Nephron progenitor cell (in vitro differentiated cells): ENCODE measurements around the gene DHX38.

Source experiments
- DNase-seq: peaks from one replicate; pipeline ENCODE4 v3.0.0; 2021
- H3K27ac Mint-ChIP-seq: 2 replicates; pipeline ENCODE4 v1.8.0; 2021; ENCODE audit warnings: mild to moderate bottlenecking, moderate library complexity, mixed read lengths
- H3K27me3 Mint-ChIP-seq: 2 replicates; pipeline ENCODE4 v1.8.0; 2021; ENCODE audit warnings: mild to moderate bottlenecking, low read depth, mixed read lengths; ENCODE audit not compliant: poor library complexity
- H3K36me3 Mint-ChIP-seq: 2 replicates; pipeline ENCODE4 v1.8.0; 2021; ENCODE audit warnings: low read depth, mixed read lengths
- H3K4me1 Mint-ChIP-seq: 2 replicates; pipeline ENCODE4 v1.8.0; 2021; ENCODE audit warnings: mixed read lengths
- H3K4me3 Mint-ChIP-seq: 2 replicates; pipeline ENCODE4 v1.8.0; 2021; ENCODE audit warnings: mild to moderate bottlenecking, moderate library complexity, mixed read lengths
- H3K9me3 Mint-ChIP-seq: 2 replicates; pipeline ENCODE4 v1.8.0; 2021; ENCODE audit warnings: mild to moderate bottlenecking, moderate library complexity, mixed read lengths
- TF ChIP-seq, protein P1 (sequence below): fragments of 200-600 bp; sonication (generic); IDR thresholded peaks from 2 replicates; pipeline ENCODE4 v1.5.0; 2021; ENCODE audit warnings: antibody characterized with exemption

The DHX38 gene

DNA sequence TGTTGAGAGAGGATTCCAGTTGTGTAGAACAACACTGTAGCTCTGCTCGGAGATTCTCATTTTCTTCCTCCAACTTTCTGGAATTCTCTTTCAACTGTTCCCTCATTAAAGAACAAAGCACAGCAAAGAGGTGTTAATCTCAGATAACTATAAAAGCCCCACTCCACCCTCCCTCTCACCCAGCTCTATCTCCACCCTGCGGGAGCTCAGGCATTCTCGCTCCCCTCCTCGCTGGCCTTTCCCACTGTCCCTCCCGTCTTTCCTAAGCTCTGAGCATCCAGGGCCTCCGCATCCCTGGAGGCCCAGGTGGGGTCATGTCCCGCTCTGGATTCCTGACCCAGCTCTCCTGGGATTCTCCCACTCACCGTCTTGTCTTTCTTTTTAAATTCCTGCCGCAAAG, 35.1 kb downstream of the DHX38 start:
- Mint-ChIP-seq H3K4me1 (peaks cover 40% of the 10 kb centered on the region), H3K36me3 (peaks cover 10% of the 10 kb centered on the region), H3K9me3 (no peaks in the 10 kb centered on the region), H3K4me3 (no peak overlapping the region), H3K27me3 (peaks cover 9% of the 10 kb centered on the region), H3K27ac (no peak overlapping the region)
- no peak for DNase-seq
- TF ChIP-seq, protein P1, sequence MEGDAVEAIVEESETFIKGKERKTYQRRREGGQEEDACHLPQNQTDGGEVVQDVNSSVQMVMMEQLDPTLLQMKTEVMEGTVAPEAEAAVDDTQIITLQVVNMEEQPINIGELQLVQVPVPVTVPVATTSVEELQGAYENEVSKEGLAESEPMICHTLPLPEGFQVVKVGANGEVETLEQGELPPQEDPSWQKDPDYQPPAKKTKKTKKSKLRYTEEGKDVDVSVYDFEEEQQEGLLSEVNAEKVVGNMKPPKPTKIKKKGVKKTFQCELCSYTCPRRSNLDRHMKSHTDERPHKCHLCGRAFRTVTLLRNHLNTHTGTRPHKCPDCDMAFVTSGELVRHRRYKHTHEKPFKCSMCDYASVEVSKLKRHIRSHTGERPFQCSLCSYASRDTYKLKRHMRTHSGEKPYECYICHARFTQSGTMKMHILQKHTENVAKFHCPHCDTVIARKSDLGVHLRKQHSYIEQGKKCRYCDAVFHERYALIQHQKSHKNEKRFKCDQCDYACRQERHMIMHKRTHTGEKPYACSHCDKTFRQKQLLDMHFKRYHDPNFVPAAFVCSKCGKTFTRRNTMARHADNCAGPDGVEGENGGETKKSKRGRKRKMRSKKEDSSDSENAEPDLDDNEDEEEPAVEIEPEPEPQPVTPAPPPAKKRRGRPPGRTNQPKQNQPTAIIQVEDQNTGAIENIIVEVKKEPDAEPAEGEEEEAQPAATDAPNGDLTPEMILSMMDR = no peak

GRCh38 chr16:72129976-72130656, 36.5 kb downstream of the DHX38 start:
- Mint-ChIP-seq H3K4me3 (no peak overlapping the region), H3K27ac (no peak overlapping the region), H3K4me1 (peaks cover 37% of the 10 kb centered on the region), H3K9me3 (no peaks in the 10 kb centered on the region), H3K36me3 (peaks cover 10% of the 10 kb centered on the region), H3K27me3 (peaks cover 12% of the 10 kb centered on the region)
- no peak for DNase-seq
- TF ChIP-seq, protein P1 = no peak

- TF ChIP-seq, protein P1 = no peak
- no peak overlapping the region for H3K4me3 Mint-ChIP-seq
- H3K4me1 Mint-ChIP-seq = peaks cover 28% of the 10 kb centered on the region
- peaks cover 10% of the 10 kb centered on the region for H3K36me3 Mint-ChIP-seq
- peak overlapping the region; percentile 52 for H3K27ac Mint-ChIP-seq
- peaks cover 12% of the 10 kb centered on the region for H3K27me3 Mint-ChIP-seq
- H3K9me3 Mint-ChIP-seq = no peaks in the 10 kb centered on the region
- no peak for DNase-seq
Observed at GRCh38 chr16:72131036-72131435, 37.4 kb downstream of the DHX38 start.

GRCh38 chr16:72132726-72133125, 39.1 kb downstream of the DHX38 start:
- no peaks in the 10 kb centered on the region for H3K9me3 Mint-ChIP-seq
- H3K27ac Mint-ChIP-seq = no peak overlapping the region
- no peak for DNase-seq
- no peak overlapping the region for H3K4me3 Mint-ChIP-seq
- TF ChIP-seq, protein P1 = no peak
- peaks cover 10% of the 10 kb centered on the region for H3K36me3 Mint-ChIP-seq
- H3K27me3 Mint-ChIP-seq = peaks cover 12% of the 10 kb centered on the region
- peaks cover 22% of the 10 kb centered on the region for H3K4me1 Mint-ChIP-seq

GRCh38 chr16:72134507-72134906, 40.9 kb downstream of the DHX38 start:
- Mint-ChIP-seq H3K27me3 (peaks cover 12% of the 10 kb centered on the region), H3K27ac (no peak overlapping the region), H3K4me1 (peaks cover 9% of the 10 kb centered on the region), H3K9me3 (no peaks in the 10 kb centered on the region), H3K36me3 (peaks cover 9% of the 10 kb centered on the region), H3K4me3 (no peak overlapping the region)
- no peak for DNase-seq
- TF ChIP-seq, protein P1 = no peak
